Body of pancreas (tissue), 4 donors: Measurements from ENCODE around the gene ASS1. TPM values are rescaled to one million over a fixed set of nuclear protein-coding genes. Genes with fewer than 3 reads are reported as not detected.
A peak's percentile ranks its signal among the peaks of the same experiment; 100 is the strongest.

Experiments used
- ATAC-seq: fragments of 150-250 bp; one replicate; pipeline ENCODE4 v1.9.1; 2016
- DNase-seq, 4 donors: peaks; one replicate each; pipeline ENCODE4 v3.0.0-alpha.2; 2019
- H3K27ac ChIP-seq, 4 donors: fragments of 200-600 bp; sonication (generic); 1 replicate in 3 of 4; 2 replicates in 1 of 4; pipeline versions ENCODE4 v1.5.1 to v1.6.1; 2016 to 2019; ENCODE audit warnings: mild to moderate bottlenecking in 1 of 4, mixed read lengths in 1 of 4, moderate library complexity in 1 of 4
- H3K27me3 ChIP-seq, 2 donors: fragments of 200-600 bp; sonication (generic); one replicate each; pipeline ENCODE4 v1.6.0; 2016; ENCODE audit warnings: mild to moderate bottlenecking in 1 of 2
- H3K36me3 ChIP-seq, 2 donors: fragments of 200-600 bp; sonication (generic); replicated peaks in 1 of 2; 2 replicates each; pipeline ENCODE4 v1.5.1; 2016; ENCODE audit warnings: low read depth in 2 of 2; ENCODE audit not compliant: insufficient read depth in 1 of 2
- H3K4me1 ChIP-seq: fragments of 200-600 bp; sonication (generic); one replicate; pipeline ENCODE4 v1.6.0; 2016
- H3K4me3 ChIP-seq, 2 donors: fragments of 200-600 bp; sonication (generic); 1 replicate in 1 of 2; 2 replicates in 1 of 2; pipeline ENCODE4 v1.5.1; 2016 to 2019
- H3K9me3 ChIP-seq, 3 donors: fragments of 200-600 bp; sonication (generic); 1 replicate in 2 of 3; 2 replicates in 1 of 3; pipeline ENCODE4 v1.5.1; 2016
- POLR2A ChIP-seq, 3 donors: fragments of 450-650 bp; IDR thresholded peaks; one replicate each; pipeline ENCODE4 v1.6.1; 2016; ENCODE audit warnings: antibody characterized with exemption in 3 of 3, mild to moderate bottlenecking in 2 of 3
- WGBS, 2 donors: methylation state at CpG; one replicate each; pipeline ENCODE4 v1.1.5; 2017; 5-methylcytosine and 5-hydroxymethylcytosine counted together
- intact Hi-C: fragments of 100-400 bp; cut with DNase I; formaldehyde crosslinking; loops from one replicate; pipeline ENCODE4 v1.15.1; 2023
- total RNA-seq, 2 donors: library from RNA; depleted of rRNA; stranded (reverse); fragments of >200 nt; gene quantifications; one replicate each; pipeline ENCODE4 v1.1.0, GENCODE V29; 2016
- TF ChIP-seq, protein P1 (sequence below), 7 experiments: fragments of 450-650 bp in 4 of 7; fragments of 200-600 bp in 3 of 7; sonication (generic) in 3 of 7; IDR thresholded peaks; one replicate each; pipeline ENCODE4 v1.5.1; 2016 to 2019; ENCODE audit warnings: antibody characterized with exemption in 7 of 7

The ASS1 gene
- total RNA-seq, 2 donors from 2014 or later = 31.6 to 120 TPM

DNA sequence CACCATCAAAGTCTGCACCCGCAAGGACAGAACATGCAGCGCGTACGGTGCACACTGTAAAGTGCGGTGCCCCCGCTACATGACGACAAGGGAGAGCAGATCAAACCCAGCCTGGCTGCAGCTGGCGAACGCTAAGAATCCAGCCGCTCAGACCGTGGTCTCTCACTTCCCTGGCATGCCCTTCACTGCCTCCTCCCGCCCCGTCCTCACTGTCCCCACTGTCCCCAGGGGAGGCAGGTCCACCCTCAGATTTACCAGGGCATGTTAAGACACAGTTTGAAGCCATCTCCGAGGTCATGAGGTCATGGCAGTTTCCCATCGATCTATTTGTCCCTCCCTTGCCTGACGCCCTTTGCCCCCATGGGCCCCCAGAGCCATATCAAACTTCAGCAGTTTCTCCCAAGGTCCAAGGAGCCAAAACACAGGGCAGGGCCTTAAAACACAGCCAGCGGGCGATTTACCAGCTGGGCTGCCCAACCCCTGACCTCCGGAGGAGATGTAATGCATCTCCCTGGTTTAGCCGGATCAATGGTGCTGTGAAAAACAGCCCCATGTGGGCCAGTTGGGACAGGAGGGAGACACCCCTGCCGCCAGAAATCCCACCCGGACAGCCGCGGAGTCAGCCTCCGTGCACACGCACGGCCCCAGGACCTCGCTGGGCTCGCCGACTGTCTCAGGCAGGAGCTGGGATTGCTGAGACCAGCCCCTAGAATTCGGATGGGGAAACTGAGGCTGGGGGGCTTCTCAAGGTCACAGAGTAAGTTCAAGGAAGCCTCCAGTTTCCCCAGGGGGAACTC, 82.3 kb downstream of the ASS1 start:
- no peak for ATAC-seq
- WGBS, 2 donors = 55 to 66% methylated on average over 13 to 31 of the region's 31 CpGs
- Histone ChIP-seq H3K36me3 (no peaks in the 10 kb centered on the region), H3K4me1 (no peaks in the 10 kb centered on the region), H3K27me3 (no peaks in the 10 kb centered on the region), H3K27ac (no peak overlapping the region), H3K9me3 (no peaks in the 10 kb centered on the region), H3K4me3 (no peak overlapping the region)
- intact Hi-C loops = no loop called here
- TF ChIP-seq, protein P1, sequence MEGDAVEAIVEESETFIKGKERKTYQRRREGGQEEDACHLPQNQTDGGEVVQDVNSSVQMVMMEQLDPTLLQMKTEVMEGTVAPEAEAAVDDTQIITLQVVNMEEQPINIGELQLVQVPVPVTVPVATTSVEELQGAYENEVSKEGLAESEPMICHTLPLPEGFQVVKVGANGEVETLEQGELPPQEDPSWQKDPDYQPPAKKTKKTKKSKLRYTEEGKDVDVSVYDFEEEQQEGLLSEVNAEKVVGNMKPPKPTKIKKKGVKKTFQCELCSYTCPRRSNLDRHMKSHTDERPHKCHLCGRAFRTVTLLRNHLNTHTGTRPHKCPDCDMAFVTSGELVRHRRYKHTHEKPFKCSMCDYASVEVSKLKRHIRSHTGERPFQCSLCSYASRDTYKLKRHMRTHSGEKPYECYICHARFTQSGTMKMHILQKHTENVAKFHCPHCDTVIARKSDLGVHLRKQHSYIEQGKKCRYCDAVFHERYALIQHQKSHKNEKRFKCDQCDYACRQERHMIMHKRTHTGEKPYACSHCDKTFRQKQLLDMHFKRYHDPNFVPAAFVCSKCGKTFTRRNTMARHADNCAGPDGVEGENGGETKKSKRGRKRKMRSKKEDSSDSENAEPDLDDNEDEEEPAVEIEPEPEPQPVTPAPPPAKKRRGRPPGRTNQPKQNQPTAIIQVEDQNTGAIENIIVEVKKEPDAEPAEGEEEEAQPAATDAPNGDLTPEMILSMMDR (IDR thresholded peaks at IDR 0.05) = no peak
- no peak for TF ChIP-seq POLR2A (IDR thresholded peaks at IDR 0.05)
- no peak for DNase-seq

DNA sequence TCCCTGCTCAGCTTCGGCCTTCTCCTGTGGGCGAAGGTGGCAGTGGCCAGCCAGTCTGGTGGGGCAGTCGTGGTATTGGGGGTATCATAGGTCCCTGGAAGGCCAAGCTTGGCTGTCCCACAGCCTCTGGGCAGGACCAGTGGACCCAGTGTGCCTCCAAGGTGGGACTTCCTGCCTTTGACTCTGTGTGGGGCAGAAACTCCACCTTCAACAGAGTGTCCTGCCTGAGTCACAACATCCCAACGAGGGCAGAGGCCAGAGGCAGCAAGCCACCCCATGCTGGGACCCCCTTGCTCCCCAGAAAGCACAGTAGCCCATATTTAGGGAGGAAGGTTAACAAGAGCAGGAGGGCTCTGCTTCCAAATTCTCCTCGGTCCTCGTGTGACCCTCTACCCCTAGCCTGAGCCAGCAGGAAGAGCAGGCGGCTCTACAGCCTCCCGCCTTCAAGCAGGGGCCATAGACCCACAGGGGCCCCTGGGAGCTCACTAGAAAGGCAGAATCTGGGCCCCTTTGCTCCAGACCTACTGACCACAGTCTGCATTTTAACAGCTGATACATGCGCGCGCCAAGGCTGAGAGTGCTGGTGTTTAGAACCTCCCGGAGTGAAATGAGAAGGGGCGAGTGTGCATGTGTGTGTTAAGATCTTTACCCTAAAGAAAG, 83.0 kb downstream of the ASS1 start:
- TF ChIP-seq POLR2A (IDR thresholded peaks at IDR 0.05) = no peak
- TF ChIP-seq, protein P1 (IDR thresholded peaks at IDR 0.05) = no peak
- no peaks in the 10 kb centered on the region for H3K9me3 ChIP-seq
- no peaks in the 10 kb centered on the region for H3K27me3 ChIP-seq
- intact Hi-C loops = no loop called here
- H3K36me3 ChIP-seq = no peaks in the 10 kb centered on the region
- no peak for ATAC-seq
- no peak overlapping the region for H3K4me3 ChIP-seq
- WGBS, 2 donors = 58 to 75% methylated on average over 10 to 11 of the region's 13 CpGs
- H3K4me1 ChIP-seq = no peaks in the 10 kb centered on the region
- no peak for DNase-seq
- H3K27ac ChIP-seq = no peak overlapping the region

DNA sequence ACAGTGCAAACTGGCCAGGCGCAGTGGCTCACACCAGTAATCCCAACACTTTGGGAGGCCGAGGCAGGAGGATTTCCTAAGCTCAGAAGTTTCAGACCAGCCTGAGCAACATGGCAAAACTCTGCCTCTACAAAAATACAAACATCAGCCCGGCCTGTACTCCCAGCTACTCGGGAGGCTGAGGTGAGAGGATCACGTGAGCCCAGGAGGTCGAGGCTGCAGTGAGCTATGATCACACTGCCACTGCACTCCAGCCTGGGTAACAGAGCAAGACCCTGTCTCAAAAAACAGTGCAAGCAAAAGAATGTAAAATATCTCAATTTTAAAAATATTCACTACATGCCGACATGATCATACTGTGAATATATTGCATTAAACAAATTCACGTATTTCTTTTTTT, 83.9 kb downstream of the ASS1 start:
- WGBS, 2 donors = 77 to 80% methylated on average over 7 to 8 of the region's 8 CpGs
- H3K36me3 ChIP-seq = no peaks in the 10 kb centered on the region
- H3K4me3 ChIP-seq = no peak overlapping the region
- DNase-seq = no peak
- H3K9me3 ChIP-seq = no peaks in the 10 kb centered on the region
- H3K4me1 ChIP-seq = no peaks in the 10 kb centered on the region
- TF ChIP-seq, protein P1 (IDR thresholded peaks at IDR 0.05) = no peak
- TF ChIP-seq POLR2A (IDR thresholded peaks at IDR 0.05) = no peak
- no peaks in the 10 kb centered on the region for H3K27me3 ChIP-seq
- no peak overlapping the region for H3K27ac ChIP-seq
- intact Hi-C loops = no loop called here
- ATAC-seq = no peak

DNA sequence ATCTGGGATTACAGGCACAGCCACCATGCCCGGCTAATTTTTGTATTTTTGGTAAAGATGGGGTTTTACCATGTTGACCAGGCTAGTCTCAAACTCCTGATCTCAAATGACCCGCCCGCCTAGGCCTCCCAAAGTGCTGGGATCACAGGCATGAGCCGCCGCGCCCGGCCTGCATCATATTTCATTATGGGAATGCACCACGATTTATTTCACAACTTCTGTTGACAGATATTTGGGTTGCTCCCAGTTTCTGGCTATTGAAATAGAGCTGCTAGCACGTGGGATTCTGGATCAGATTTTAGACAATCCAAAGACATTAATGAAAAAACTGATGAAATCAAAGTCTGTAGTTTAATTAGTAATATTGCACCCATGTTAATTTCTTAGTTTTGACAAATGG, 86.2 kb downstream of the ASS1 start:
- Histone ChIP-seq H3K36me3 (no peaks in the 10 kb centered on the region), H3K4me3 (no peak overlapping the region), H3K9me3 (no peaks in the 10 kb centered on the region), H3K27ac (no peak overlapping the region), H3K4me1 (peaks cover 6% of the 10 kb centered on the region), H3K27me3 (no peaks in the 10 kb centered on the region)
- TF ChIP-seq, protein P1 (IDR thresholded peaks at IDR 0.05) = no peak
- TF ChIP-seq POLR2A (IDR thresholded peaks at IDR 0.05) = no peak
- ATAC-seq = no peak
- 27 to 44% methylated on average over 9 of the region's 9 CpGs for WGBS, 2 donors
- DNase-seq = peak; percentile 20 to 44 (median 30)
- intact Hi-C loops = no loop called here
